Left lung (tissue), 10 donors: Measurements from ENCODE around the gene MIB2. TPM values are rescaled to one million over a fixed set of nuclear protein-coding genes. Genes with fewer than 3 reads are reported as not detected.
A peak's percentile ranks its signal among the peaks of the same experiment; 100 is the strongest.

ENCODE experiments used
- ATAC-seq: fragments of 200-7000 bp; cut with Tn5 transposase; one replicate; pipeline ENCODE4 v1.9.1; 2020; ENCODE audit warnings: moderate library complexity
- DNase-seq, 4 donors: peaks; one replicate each; pipeline ENCODE4 v3.0.0-alpha.2; 2013 to 2020
- H3K27ac ChIP-seq, 2 donors: fragments of 200-600 bp; sonication (generic) in 1 of 2; one replicate each; pipeline versions ENCODE4 v1.5.0 to v1.8.0; 2020 to 2021
- H3K27me3 ChIP-seq, 2 donors: fragments of 200-600 bp; sonication (generic) in 1 of 2; one replicate each; pipeline versions ENCODE4 v1.5.0 to v1.8.0; 2020 to 2021
- H3K36me3 ChIP-seq, 2 donors: fragments of 200-600 bp; sonication (generic) in 1 of 2; one replicate each; pipeline versions ENCODE4 v1.5.0 to v1.8.0; 2020 to 2021
- H3K4me1 ChIP-seq, 2 donors: fragments of 200-600 bp; one replicate each; pipeline ENCODE4 v1.8.0; 2021
- H3K4me3 ChIP-seq, 2 donors: fragments of 200-600 bp; sonication (generic) in 1 of 2; one replicate each; pipeline versions ENCODE4 v1.5.0 to v1.8.0; 2020 to 2021; ENCODE audit warnings: mild to moderate bottlenecking in 1 of 2
- H3K9me3 ChIP-seq, 2 donors: fragments of 200-600 bp; sonication (generic) in 1 of 2; one replicate each; pipeline versions ENCODE4 v1.5.0 to v1.8.0; 2020 to 2021
- CTCF ChIP-seq, 2 donors: fragments of 200-600 bp; sonication (generic) in 1 of 2; IDR thresholded peaks; one replicate each; pipeline versions ENCODE4 v1.5.0 to v1.8.0; 2021; ENCODE audit warnings: antibody characterized with exemption in 2 of 2
- intact Hi-C, 2 donors: fragments of 100-400 bp; cut with DNase I; formaldehyde crosslinking; loops; one replicate each; pipeline versions ENCODE4 v1.11.2 to v1.14.2; 2022
- polyA plus RNA-seq, 6 donors: library from polyadenylated mRNA; unstranded; fragments of 120-200 nt; gene quantifications; one replicate each; pipeline ENCODE4 v1.2.1, GENCODE V29; 2013; ENCODE audit not compliant: insufficient read length in 6 of 6
- total RNA-seq, 2 donors: library from RNA; stranded (reverse); fragmentation: NEBNext Ultra II Directional; extraction: Animal tissue kit (Norgen Biotek cat#: 25700); gene quantifications; one replicate each; pipeline ENCODE4 v1.2.1, GENCODE V29; 2021
- donor health status: DM: no; HTN: yes; CAD: no.
- donor health status: DM: no; HTN: no; CAD: no.

Gene MIB2
- total and polyA plus RNA-seq, 8 donors: 43.2 to 118 (median 61.4) TPM

- Histone ChIP-seq H3K4me1 (peaks cover 2 to 15% of the 10 kb centered on the region in 2 donors), H3K36me3 (peaks cover 0 to 48% of the 10 kb centered on the region in 2 donors), H3K4me3 (no peak overlapping the region), H3K27ac (no peak overlapping the region), H3K9me3 (no peaks in the 10 kb centered on the region), H3K27me3 (no peaks in the 10 kb centered on the region)
- ATAC-seq (no peak), DNase-seq (peak in 2 of 4 donors; percentile 30 to 80)
- peak in 1 of 2 donors; percentile 30 for TF ChIP-seq CTCF (IDR thresholded peaks at IDR 0.05)
- intact Hi-C loops: no loop called here
Measured at GRCh38 chr1:1665815-1666251, 50.5 kb downstream of the MIB2 start.

GRCh38 chr1:1666526-1666925 lies 51.2 kb downstream of the MIB2 start:
- Histone ChIP-seq H3K36me3 (peaks cover 0 to 55% of the 10 kb centered on the region in 2 donors), H3K4me3 (no peak overlapping the region), H3K9me3 (no peaks in the 10 kb centered on the region), H3K27ac (no peak overlapping the region), H3K4me1 (peaks cover 2 to 15% of the 10 kb centered on the region in 2 donors), H3K27me3 (no peaks in the 10 kb centered on the region)
- ATAC-seq (no peak), DNase-seq (peak in 2 of 4 donors; percentile 22 to 67)
- intact Hi-C loops: no loop called here
- no peak for TF ChIP-seq CTCF (IDR thresholded peaks at IDR 0.05)

- ATAC-seq (no peak), DNase-seq (peak in 2 of 4 donors; percentile 24 to 42)
- Histone ChIP-seq H3K4me3 (no peak overlapping the region), H3K27ac (no peak overlapping the region), H3K4me1 (no peaks in the 10 kb centered on the region), H3K9me3 (no peaks in the 10 kb centered on the region), H3K27me3 (no peaks in the 10 kb centered on the region), H3K36me3 (peaks cover 0 to 71% of the 10 kb centered on the region in 2 donors)
- intact Hi-C loops: no loop called here
- TF ChIP-seq CTCF (IDR thresholded peaks at IDR 0.05): no peak
Measured at GRCh38 chr1:1669468-1670440, 54.5 kb downstream of the MIB2 start.

- no peak overlapping the region for H3K4me3 ChIP-seq
- no peak for ATAC-seq
- no peak overlapping the region for H3K27ac ChIP-seq
- H3K36me3 ChIP-seq: peaks cover 0 to 60% of the 10 kb centered on the region in 2 donors
- H3K9me3 ChIP-seq: no peaks in the 10 kb centered on the region
- intact Hi-C loops: no loop called here
- DNase-seq: peak in 2 of 4 donors; percentile 20 to 50
- no peak for TF ChIP-seq CTCF (IDR thresholded peaks at IDR 0.05)
- no peaks in the 10 kb centered on the region for H3K4me1 ChIP-seq
- no peaks in the 10 kb centered on the region for H3K27me3 ChIP-seq
Measured at GRCh38 chr1:1670866-1671265, 55.6 kb downstream of the MIB2 start.

- no peak for TF ChIP-seq CTCF (IDR thresholded peaks at IDR 0.05)
- H3K4me1 ChIP-seq: no peaks in the 10 kb centered on the region
- peaks cover 0 to 53% of the 10 kb centered on the region in 2 donors for H3K36me3 ChIP-seq
- peak in 2 of 4 donors; percentile 30 to 72 for DNase-seq
- ATAC-seq: no peak
- H3K27ac ChIP-seq: no peak overlapping the region
- no peak overlapping the region for H3K4me3 ChIP-seq
- intact Hi-C loops: no loop called here
- H3K27me3 ChIP-seq: no peaks in the 10 kb centered on the region
- no peaks in the 10 kb centered on the region for H3K9me3 ChIP-seq
Measured at GRCh38 chr1:1671365-1672119, 56.2 kb downstream of the MIB2 start.
